K562 (cell line): ENCODE results near the gene FCHO2. TPM values are rescaled to one million over a fixed set of nuclear protein-coding genes. Genes with fewer than 3 reads are reported as not detected.

Experiments
- ATAC-seq: fragments of 200-7000 bp; cut with Tn5 transposase; 3 replicates; pipeline ENCODE4 v1.9.1; 2020; ENCODE audit warnings: moderate library complexity
- BruUV-seq: library from RNA; stranded (reverse); fragments of 400-500 nt; replicated peaks from 2 replicates; lab custom pipeline; 2021; lab: Mats Ljungman, UMichigan
- CTCF ChIA-PET: fragments of 300-600 bp; formaldehyde crosslinking; extraction: SDS; loops from one replicate; lab custom pipeline; 2021; ENCODE audit warnings: low intra/inter-chr PET ratio; lab: Yijun Ruan, JAX
- POLR2A ChIA-PET: fragments of 300-600, 350-650 bp; sonication (Branson Sonifier 250); formaldehyde crosslinking; extraction: SDS; loops from one replicate; lab custom pipeline; 2021; ENCODE audit warnings: antibody characterized with exemption, inconsistent platforms; lab: Yijun Ruan, JAX
- DNase-seq, 4 experiments: peaks; one replicate each; pipeline versions ENCODE4 v3.0.0 to v3.0.0-alpha.2; 2011 to 2018; ENCODE audit warnings: low spot score in 3 of 4, mixed read lengths in 3 of 4; ENCODE audit errors: extremely low read depth in 1 of 4
- FAIRE-seq: peaks from 2 replicates; lab custom pipeline; 2011; peaks lifted over from hg19 to GRCh38; lab: Jason Lieb, UNC
- H2AFZ ChIP-seq: 2 replicates; pipeline ENCODE4 v1.6.0; 2011; ENCODE audit warnings: low read depth, low read length, control low read depth, inconsistent platforms
- H3K27ac ChIP-seq: fragments of 200-600 bp; 3 replicates; pipeline ENCODE4 v1.8.0; 2011; ENCODE audit warnings: low read depth, mild to moderate bottlenecking, control low read depth, inconsistent platforms, low read length, moderate library complexity, mixed read lengths; ENCODE audit errors: extremely low read depth
- H3K27me3 ChIP-seq, 2 experiments: fragments of 300-600 bp in 1 of 2; 2 replicates in 1 of 2; 3 replicates in 1 of 2; pipeline versions ENCODE4 v1.6.0 to v1.8.0; 2011; ENCODE audit warnings: inconsistent platforms in 2 of 2, low read length in 2 of 2, mild to moderate bottlenecking in 1 of 2, mixed read lengths in 1 of 2, moderate library complexity in 1 of 2; ENCODE audit not compliant: control insufficient read depth in 2 of 2, insufficient read depth in 2 of 2
- H3K36me3 ChIP-seq: fragments of 300-600 bp; 3 replicates; pipeline ENCODE4 v1.8.0; 2011; ENCODE audit warnings: mild to moderate bottlenecking, low read length, inconsistent platforms; ENCODE audit not compliant: control insufficient read depth, insufficient read depth
- H3K4me1 ChIP-seq, 2 experiments: fragments of 200-600 bp in 1 of 2; replicated peaks in 1 of 2; 2 replicates in 1 of 2; 3 replicates in 1 of 2; pipeline versions ENCODE4 v1.5.1 to v1.8.0; 2011; ENCODE audit warnings: inconsistent platforms in 2 of 2, low read length in 2 of 2, mild to moderate bottlenecking in 1 of 2, mixed read lengths in 1 of 2, moderate library complexity in 1 of 2; ENCODE audit not compliant: control insufficient read depth in 2 of 2, insufficient read depth in 2 of 2
- H3K4me2 ChIP-seq: 2 replicates; pipeline ENCODE4 v1.6.1; 2011; ENCODE audit warnings: low read length, control low read depth, inconsistent platforms, mixed read lengths; ENCODE audit not compliant: insufficient read depth
- H3K4me3 ChIP-seq: fragments of 200-600 bp; sonication (generic), shearing (Covaris generic); 2 replicates; pipeline ENCODE4 v1.5.1; 2016; ENCODE audit warnings: control low read depth, inconsistent platforms
- H3K79me2 ChIP-seq: fragments of 200-600 bp; 3 replicates; pipeline ENCODE4 v1.8.0; 2011; ENCODE audit warnings: low read length, inconsistent platforms; ENCODE audit not compliant: control insufficient read depth, insufficient read depth
- H3K9ac ChIP-seq, 2 experiments: 2 replicates each; pipeline versions ENCODE4 v1.6.0 to v1.6.1; 2011; ENCODE audit warnings: low read depth in 2 of 2, low read length in 2 of 2, control low read depth in 1 of 2, inconsistent platforms in 1 of 2, mild to moderate bottlenecking in 1 of 2, mixed read lengths in 1 of 2; ENCODE audit not compliant: insufficient read depth in 1 of 2
- H3K9me1 ChIP-seq: one replicate; pipeline ENCODE4 v1.6.0; 2011; ENCODE audit warnings: inconsistent platforms, mild to moderate bottlenecking, low read length, moderate library complexity; ENCODE audit not compliant: control insufficient read depth, insufficient read depth
- H3K9me3 ChIP-seq: replicated peaks from 2 replicates; pipeline ENCODE4 v1.5.1; 2011; ENCODE audit warnings: low read depth, low read length, inconsistent platforms; ENCODE audit not compliant: control insufficient read depth, insufficient read depth
- H4K20me1 ChIP-seq: replicated peaks from 2 replicates; pipeline ENCODE4 v1.6.1; 2011; ENCODE audit warnings: low read length, inconsistent platforms, mixed read lengths; ENCODE audit not compliant: control insufficient read depth, insufficient read depth
- BRF1 ChIP-seq: IDR thresholded peaks from 3 replicates; pipeline ENCODE4 v1.6.1; 2011; ENCODE audit warnings: borderline replicate concordance, mild to moderate bottlenecking; ENCODE audit not compliant: insufficient read length; ENCODE audit errors: extremely low read depth
- FOXP4 ChIP-seq: sonication (generic); formaldehyde crosslinking; IDR thresholded peaks from 2 replicates; pipeline ENCODE4 v1.8.0; 2022; ENCODE audit warnings: mild to moderate bottlenecking, missing genetic modification reagents, borderline replicate concordance
- TCFL5 ChIP-seq: fragments of 250-450 bp; sonication (Bioruptor Pico); conservative IDR thresholded peaks from 2 replicates; pipeline ENCODE4 v1.6.1; 2021; ENCODE audit warnings: mild to moderate bottlenecking, moderate library complexity, matching md5 sums
- ZNF507 ChIP-seq: conservative IDR thresholded peaks from 2 replicates; pipeline ENCODE4 v1.6.1; 2017; ENCODE audit warnings: missing genetic modification characterization, missing compliant biosample characterization
- in situ Hi-C: fragments of 300-500 bp; cut with MboI; formaldehyde crosslinking; loops from 4 replicates; pipeline ENCODE4 v1.15.0; 2018; ENCODE audit warnings: inconsistent platforms, mixed read lengths
- intact Hi-C: fragments of 100-400 bp; cut with micrococcal nuclease; formaldehyde crosslinking; loops from 2 replicates; pipeline ENCODE4 v1.14.2; 2022
- polyA plus RNA-seq, 8 experiments: library from polyadenylated mRNA; depleted of rRNA in 4 of 8; stranded (reverse) in 5 of 8; unstranded in 3 of 8; fragments of >200 nt; fragmentation: Nextera tagmentation in 2 of 8; fragmentation: Illumina TruSeq in 1 of 8; extraction: Ambion mirVana in 2 of 8; extraction: Trizol in 1 of 8; gene quantifications; 2 replicates each; pipeline versions ENCODE4 v1.2.1 to v1.2.3, GENCODE V29; 2011 to 2014; ENCODE audit warnings: inconsistent platforms in 1 of 8, missing spikeins in 1 of 8
- total RNA-seq, 7 experiments: library from RNA; depleted of rRNA in 6 of 7; stranded (reverse); fragments of >200 nt in 6 of 7; fragmentation: Illumina TruSeq in 2 of 7; extraction: Trizol in 2 of 7; gene quantifications; 2 replicates each; pipeline versions ENCODE4 v1.2.1 to v1.2.3, GENCODE V29; 2011 to 2021; ENCODE audit warnings: low replicate concordance in 1 of 7

Gene FCHO2
- total and polyA plus RNA-seq, 9 of the 15 experiments (the other 6 are each of a cell fraction or from before 2014, with no cell fraction given): 4.4 to 13.4 (median 8.3) TPM

GRCh38 chr5:72906806-72907205 is 49.0 kb upstream of the FCHO2 start:
- FAIRE-seq: no peak
- CTCF ChIA-PET: interaction anchor here (0.6 kb wide), 1 partner anchor 21 kb away, joined by 4 read pairs; no protein-coding TSS in a partner anchor

More at GRCh38 chr5:72906806-72907205, 49.0 kb upstream of the FCHO2 start:
- BruUV-seq: no TSS peak
- H3K4me1 ChIP-seq: no peaks in the 10 kb centered on the region
- in situ Hi-C loops: no loop called here
- DNase-seq (no peak), ATAC-seq (no peak)
- H4K20me1 ChIP-seq: 0 out of 2 replicates have a peak, but pooled peaks cover 3% of the 10 kb centered on the region
- H2AFZ ChIP-seq: no peak overlapping the region
- no peak overlapping the region for H3K4me3 ChIP-seq
- H3K27me3 ChIP-seq: no peaks in the 10 kb centered on the region
- no peaks in the 10 kb centered on the region for H3K9me1 ChIP-seq
- TF ChIP-seq FOXP4 (CRISPR knock-in tag): no peak
- no peak for TF ChIP-seq TCFL5 (CRISPR knock-in tag)
- no peak for TF ChIP-seq BRF1
- TF ChIP-seq ZNF507 (tag): no peak
- no peaks in the 10 kb centered on the region for H3K79me2 ChIP-seq
- H3K27ac ChIP-seq: no peak overlapping the region
- no peak overlapping the region for H3K9ac ChIP-seq
- H3K9me3 ChIP-seq: no peaks in the 10 kb centered on the region
- H3K36me3 ChIP-seq: peaks cover 89% of the 10 kb centered on the region
- intact Hi-C loops: no loop called here
- POLR2A ChIA-PET: interaction anchor here (1.0 kb wide), 1 partner anchor 13 kb away, joined by 3 read pairs; no protein-coding TSS in a partner anchor
- H3K4me2 ChIP-seq: no peak overlapping the region
